Neural progenitor cell (in vitro differentiated cells): ENCODE measurements around the gene BCL7B. TPM values are rescaled to one million over a fixed set of nuclear protein-coding genes. Genes with fewer than 3 reads are reported as not detected.
"Not testable (repeated sequence)": the region's sequence is repeated elsewhere in the genome, so short reads cannot be mapped to it uniquely, and the experiment has no call there.

Source experiments
- DNase-seq: peaks from one replicate; pipeline ENCODE4 v3.0.0-alpha.2; 2016; ENCODE audit warnings: low spot score
- H2AFZ ChIP-seq: fragments of 200-600 bp; sonication (generic); replicated peaks from 2 replicates; pipeline ENCODE4 v1.6.1; 2016; ENCODE audit warnings: antibody characterized with exemption
- H3F3A ChIP-seq: fragments of 200-600 bp; sonication (generic); 2 replicates; pipeline ENCODE4 v1.6.1; 2016; ENCODE audit warnings: antibody characterized with exemption, low read depth
- H3K27ac ChIP-seq: fragments of 200-600 bp; sonication (generic); 2 replicates; pipeline ENCODE4 v1.5.1; 2016; ENCODE audit warnings: mild to moderate bottlenecking
- H3K27me3 ChIP-seq: fragments of 200-600 bp; sonication (generic); 2 replicates; pipeline ENCODE4 v1.6.1; 2016; ENCODE audit warnings: mild to moderate bottlenecking, moderate library complexity
- H3K36me3 ChIP-seq: fragments of 200-600 bp; sonication (generic); 2 replicates; pipeline ENCODE4 v1.5.1; 2016
- H3K4me1 ChIP-seq: fragments of 200-600 bp; sonication (generic); 2 replicates; pipeline ENCODE4 v1.6.1; 2016; ENCODE audit warnings: mixed run types
- H3K4me2 ChIP-seq: fragments of 200-600 bp; sonication (generic); 2 replicates; pipeline ENCODE4 v1.6.1; 2016
- H3K4me3 ChIP-seq: fragments of 200-600 bp; sonication (generic); 2 replicates; pipeline ENCODE4 v1.5.1; 2016
- H3K79me2 ChIP-seq: fragments of 200-600 bp; sonication (generic); 2 replicates; pipeline ENCODE4 v1.6.1; 2016; ENCODE audit warnings: low read depth
- H3K9ac ChIP-seq: fragments of 200-600 bp; sonication (generic); 2 replicates; pipeline ENCODE4 v1.6.1; 2016
- H3K9me3 ChIP-seq: fragments of 200-600 bp; sonication (generic); 2 replicates; pipeline ENCODE4 v1.5.1; 2016; ENCODE audit warnings: low read depth
- H4K20me1 ChIP-seq: fragments of 200-600 bp; sonication (generic); 2 replicates; pipeline ENCODE4 v1.6.1; 2016; ENCODE audit warnings: low read depth
- H3K27ac Mint-ChIP-seq: 3 replicates; pipeline ENCODE4 v1.8.0; 2021; ENCODE audit warnings: mixed read lengths
- H3K27me3 Mint-ChIP-seq: 2 replicates; pipeline ENCODE4 v1.8.0; 2022; ENCODE audit warnings: low read depth, mild to moderate bottlenecking, inconsistent platforms, moderate library complexity, mixed read lengths; ENCODE audit not compliant: insufficient read depth
- H3K36me3 Mint-ChIP-seq: 3 replicates; pipeline ENCODE4 v1.8.0; 2021; ENCODE audit warnings: mixed read lengths
- H3K4me1 Mint-ChIP-seq: 3 replicates; pipeline ENCODE4 v1.8.0; 2021; ENCODE audit warnings: mixed read lengths
- H3K4me3 Mint-ChIP-seq: 3 replicates; pipeline ENCODE4 v1.8.0; 2021; ENCODE audit warnings: mild to moderate bottlenecking, moderate library complexity, mixed read lengths
- H3K9me3 Mint-ChIP-seq: 3 replicates; pipeline ENCODE4 v1.8.0; 2020; ENCODE audit warnings: mixed read lengths
- CTCF ChIP-seq: fragments of 200-600 bp; sonication (generic); IDR thresholded peaks from 2 replicates; pipeline ENCODE4 v1.5.1; 2017; ENCODE audit warnings: antibody characterized with exemption, mild to moderate bottlenecking
- EZH2 ChIP-seq: fragments of 200-600 bp; sonication (generic); IDR thresholded peaks from 2 replicates; pipeline ENCODE4 v1.6.1; 2017; ENCODE audit warnings: antibody characterized with exemption, mild to moderate bottlenecking, moderate library complexity
- EZH2phosphoT487 ChIP-seq: fragments of 200-600 bp; sonication (generic); IDR thresholded peaks from 2 replicates; pipeline ENCODE4 v1.6.1; 2017; ENCODE audit warnings: antibody characterized with exemption
- total RNA-seq: library from RNA; depleted of rRNA; stranded (reverse); fragments of >200 nt; gene quantifications from 2 replicates; pipeline ENCODE4 v1.2.3, GENCODE V29; 2015; ENCODE audit warnings: low replicate concordance

BCL7B gene
- total RNA-seq, 1 donor from 2014 or later = 10.4 TPM

- H3K36me3 ChIP-seq = peaks cover 5% of the 10 kb centered on the region
- no peak overlapping the region for H2AFZ ChIP-seq
- peaks cover 28% of the 10 kb centered on the region for H3K36me3 Mint-ChIP-seq
- no peak overlapping the region for H3K27ac ChIP-seq
- H3K79me2 ChIP-seq = no peaks in the 10 kb centered on the region
- H4K20me1 ChIP-seq = no peaks in the 10 kb centered on the region
- H3K4me1 ChIP-seq = no peaks in the 10 kb centered on the region
- H3K9ac ChIP-seq = no peak overlapping the region
- no peaks in the 10 kb centered on the region for H3F3A ChIP-seq
- H3K27ac Mint-ChIP-seq = no peak overlapping the region
- no peak for DNase-seq
- no peak overlapping the region for H3K4me2 ChIP-seq
- no peak for TF ChIP-seq EZH2phosphoT487
- TF ChIP-seq CTCF = no peak
- no peak for TF ChIP-seq EZH2
- no peaks in the 10 kb centered on the region for H3K27me3 ChIP-seq
- H3K4me3 ChIP-seq = no peak overlapping the region
- H3K9me3 ChIP-seq = no peaks in the 10 kb centered on the region
- no peak overlapping the region for H3K4me3 Mint-ChIP-seq
- peaks cover 2% of the 10 kb centered on the region for H3K27me3 Mint-ChIP-seq
- H3K9me3 Mint-ChIP-seq = no peaks in the 10 kb centered on the region
- no peaks in the 10 kb centered on the region for H3K4me1 Mint-ChIP-seq
These were observed 20.4 kb downstream of the BCL7B start for GRCh38 chr7:73537051-73537450.

- DNase-seq = no peak
- Histone ChIP-seq H3K27me3 (no peaks in the 10 kb centered on the region), H3K36me3 (peaks cover 5% of the 10 kb centered on the region), H3K9me3 (no peaks in the 10 kb centered on the region), H3K4me1 (no peaks in the 10 kb centered on the region), H3K4me2 (no peak overlapping the region), H4K20me1 (no peaks in the 10 kb centered on the region), H3K9ac (no peak overlapping the region), H2AFZ (no peak overlapping the region), H3K4me3 (no peak overlapping the region), H3K79me2 (no peaks in the 10 kb centered on the region), H3K27ac (no peak overlapping the region), H3F3A (no peaks in the 10 kb centered on the region)
- no peaks in the 10 kb centered on the region for H3K9me3 Mint-ChIP-seq
- TF ChIP-seq EZH2phosphoT487 (no peak), EZH2 (no peak), CTCF (no peak)
- no peaks in the 10 kb centered on the region for H3K4me1 Mint-ChIP-seq
- peaks cover 2% of the 10 kb centered on the region for H3K27me3 Mint-ChIP-seq
- no peak overlapping the region for H3K27ac Mint-ChIP-seq
- H3K36me3 Mint-ChIP-seq = peaks cover 25% of the 10 kb centered on the region
- H3K4me3 Mint-ChIP-seq = no peak overlapping the region
These were observed 21.0 kb downstream of the BCL7B start for GRCh38 chr7:73536479-73536878.

- not testable (repeated sequence) for H3K9me3 ChIP-seq, DNase-seq, H3K27me3 ChIP-seq, H4K20me1 ChIP-seq, H3F3A ChIP-seq, H3K79me2 ChIP-seq, H3K27ac Mint-ChIP-seq, H3K4me3 ChIP-seq, H3K27ac ChIP-seq, H3K9me3 Mint-ChIP-seq, H3K9ac ChIP-seq, H3K27me3 Mint-ChIP-seq, H3K36me3 ChIP-seq, H3K4me1 Mint-ChIP-seq, H3K4me1 ChIP-seq, H3K4me2 ChIP-seq, H2AFZ ChIP-seq, H3K4me3 Mint-ChIP-seq
- H3K36me3 Mint-ChIP-seq = peaks cover 23% of the 10 kb centered on the region
These were observed 21.6 kb downstream of the BCL7B start for GRCh38 chr7:73535918-73536317.

- Histone ChIP-seq H3K79me2 (no peaks in the 10 kb centered on the region), H2AFZ (no peak overlapping the region), H3K4me3 (no peak overlapping the region), H3K4me1 (no peaks in the 10 kb centered on the region), H3K4me2 (no peak overlapping the region), H3K9ac (no peak overlapping the region), H3K9me3 (no peaks in the 10 kb centered on the region), H3K36me3 (no peaks in the 10 kb centered on the region), H3K27ac (no peak overlapping the region), H3F3A (no peaks in the 10 kb centered on the region), H4K20me1 (no peaks in the 10 kb centered on the region), H3K27me3 (no peaks in the 10 kb centered on the region)
- Mint-ChIP-seq H3K9me3 (no peaks in the 10 kb centered on the region), H3K4me1 (no peaks in the 10 kb centered on the region), H3K4me3 (no peak overlapping the region), H3K27me3 (peaks cover 2% of the 10 kb centered on the region), H3K36me3 (peaks cover 19% of the 10 kb centered on the region), H3K27ac (no peak overlapping the region)
- DNase-seq = no peak
- no peak for TF ChIP-seq EZH2
- no peak for TF ChIP-seq EZH2phosphoT487
- no peak for TF ChIP-seq CTCF
These were observed 23.7 kb downstream of the BCL7B start for GRCh38 chr7:73533742-73534141.
